Panc1 (cell line): ENCODE results near the gene CFH. TPM values are rescaled to one million over a fixed set of nuclear protein-coding genes. Genes with fewer than 3 reads are reported as not detected.

Source experiments
- ATAC-seq: fragments of 200-7000 bp; cut with Tn5 transposase; 2 replicates; pipeline ENCODE4 v1.9.1; 2020; ENCODE audit warnings: mild to moderate bottlenecking, moderate library complexity
- BruUV-seq: library from RNA; stranded (reverse); fragments of 400-500 nt; replicated peaks from 2 replicates; lab custom pipeline; 2021; lab: Mats Ljungman, UMichigan
- CTCF ChIA-PET: fragments of 300-600 bp; sonication (Branson Sonifier 250); formaldehyde crosslinking; loops from one replicate; lab custom pipeline; 2022; ENCODE audit warnings: antibody characterized with exemption; lab: Charles Lee
- POLR2A ChIA-PET: fragments of 300-600 bp; sonication (Branson Sonifier 250); formaldehyde crosslinking; loops from one replicate; lab custom pipeline; 2022; ENCODE audit warnings: antibody characterized with exemption; lab: Charles Lee
- DNase-seq: peaks from one replicate; pipeline ENCODE4 v3.0.0-alpha.2; 2010; ENCODE audit warnings: low read depth, low spot score
- H3K27ac ChIP-seq: 2 replicates; pipeline ENCODE4 v1.5.1; 2011; ENCODE audit warnings: mild to moderate bottlenecking, low read length, inconsistent platforms
- H3K27me3 ChIP-seq: fragments of 200-500 bp; sonication (Bioruptor generic); 2 replicates; pipeline ENCODE4 v1.6.0; 2014; ENCODE audit warnings: low read length, inconsistent platforms; ENCODE audit not compliant: control insufficient read depth, insufficient read depth
- H3K36me3 ChIP-seq: fragments of 200-500 bp; sonication (Bioruptor generic); 2 replicates; pipeline ENCODE4 v1.5.1; 2014; ENCODE audit warnings: inconsistent platforms, mild to moderate bottlenecking, low read length, moderate library complexity; ENCODE audit not compliant: control insufficient read depth, insufficient read depth
- H3K4me1 ChIP-seq: 2 replicates; pipeline ENCODE4 v1.5.1; 2011; ENCODE audit warnings: inconsistent platforms, mild to moderate bottlenecking, low read length, moderate library complexity; ENCODE audit not compliant: control insufficient read depth, insufficient read depth
- H3K4me3 ChIP-seq, 2 experiments: 2 replicates each; pipeline ENCODE4 v1.5.1; 2011 to 2012; ENCODE audit warnings: low read depth in 2 of 2, low read length in 2 of 2, mild to moderate bottlenecking in 2 of 2, inconsistent platforms in 1 of 2, moderate library complexity in 1 of 2
- H3K9me3 ChIP-seq: fragments of 200-500 bp; sonication (Bioruptor generic); 2 replicates; pipeline ENCODE4 v1.5.1; 2014; ENCODE audit warnings: low read depth, mild to moderate bottlenecking, inconsistent platforms, low read length, moderate library complexity; ENCODE audit not compliant: control insufficient read depth, insufficient read depth
- CTCF ChIP-seq: fragments of 450-650 bp; IDR thresholded peaks from 2 replicates; pipeline ENCODE4 v1.5.1; 2017; ENCODE audit warnings: mild to moderate bottlenecking
- POLR2AphosphoS5 ChIP-seq: IDR thresholded peaks from 2 replicates; pipeline ENCODE4 v1.6.1; 2012; ENCODE audit warnings: mild to moderate bottlenecking, low read depth, low read length, moderate library complexity
- REST ChIP-seq, 2 experiments: IDR thresholded peaks; 2 replicates each; pipeline ENCODE4 v1.6.1; 2011 to 2012; ENCODE audit warnings: low read depth in 2 of 2, control low read depth in 1 of 2, low read length in 1 of 2, mild to moderate bottlenecking in 1 of 2, moderate library complexity in 1 of 2; ENCODE audit not compliant: insufficient read depth in 1 of 2
- SIN3A ChIP-seq: IDR thresholded peaks from 2 replicates; pipeline ENCODE4 v1.6.1; 2012; ENCODE audit warnings: low read depth, mild to moderate bottlenecking, low read length, moderate library complexity, borderline replicate concordance; ENCODE audit not compliant: insufficient read depth
- TCF7L2 ChIP-seq: IDR thresholded peaks from 2 replicates; pipeline ENCODE4 v1.6.1; 2011; ENCODE audit warnings: mild to moderate bottlenecking, low read depth, low read length, inconsistent platforms
- in situ Hi-C: cut with HindIII; loops from 2 replicates; pipeline ENCODE4 v1.10.0; 2016; ENCODE audit warnings: low sequenced_read_pairs, low pct_unique_long_range_greater_than_20kb
- intact Hi-C: fragments of 100-400 bp; cut with micrococcal nuclease; formaldehyde crosslinking; loops from one replicate; pipeline ENCODE4 v1.10.0; 2022; ENCODE audit not compliant: unreplicated experiment
- total RNA-seq: library from RNA; stranded (reverse); gene quantifications from one replicate; pipeline ENCODE4 v1.2.1, GENCODE V29; 2021; ENCODE audit not compliant: unreplicated experiment

CFH gene
- total RNA-seq, 1 experiment from 2014 or later = 0.36 TPM

GRCh38 chr1:196734460-196734859, 82.6 kb downstream of the CFH start:
- H3K4me1 ChIP-seq = no peaks in the 10 kb centered on the region
- H3K9me3 ChIP-seq = peaks cover 2% of the 10 kb centered on the region; the same call in 1 of the 2 replicates
- ChIA-PET POLR2A (no interaction called here), CTCF (no interaction called here)
- in situ Hi-C loops = no loop called here
- no peak overlapping the region for H3K27ac ChIP-seq
- no peaks in the 10 kb centered on the region for H3K36me3 ChIP-seq
- H3K27me3 ChIP-seq = no peaks in the 10 kb centered on the region
- no TSS peak for BruUV-seq
- ATAC-seq = no peak
- TF ChIP-seq TCF7L2 (no peak), SIN3A (no peak), CTCF (no peak), REST (IDR thresholded peaks at IDR 0.05; ENCODE audit: insufficient read depth in 1 of 2, low read depth in 2 of 2, low read length in 1 of 2) (no peak), POLR2AphosphoS5 (no peak)
- no peak overlapping the region for H3K4me3 ChIP-seq
- no peak for DNase-seq
- intact Hi-C loops = no loop called here

- CTCF ChIA-PET = no interaction called here
- H3K4me3 ChIP-seq = no peak overlapping the region
- no TSS peak for BruUV-seq
- TF ChIP-seq REST (IDR thresholded peaks at IDR 0.05; ENCODE audit: insufficient read depth in 1 of 2, low read depth in 2 of 2, low read length in 1 of 2) (no peak), TCF7L2 (no peak), CTCF (no peak), SIN3A (no peak), POLR2AphosphoS5 (no peak)
- no peaks in the 10 kb centered on the region for H3K36me3 ChIP-seq
- H3K9me3 ChIP-seq = no peaks in the 10 kb centered on the region
- H3K4me1 ChIP-seq = no peaks in the 10 kb centered on the region
- no peak for ATAC-seq
- no peak overlapping the region for H3K27ac ChIP-seq
- intact Hi-C loops = no loop called here
- in situ Hi-C loops = no loop called here
- no peak for DNase-seq
- H3K27me3 ChIP-seq = no peaks in the 10 kb centered on the region
- POLR2A ChIA-PET = no interaction called here
Observed at GRCh38 chr1:196738730-196739129, 86.9 kb downstream of the CFH start.
